Stimulated activated CD8-positive, alpha-beta memory T cell treated with anti-CD3 and anti-CD28 coated beads, Interleukin-15, amount 100 ng/mL, for 4 hours (primary cell): ENCODE results near the gene CAND2.

Experiments
- DNase-seq, 2 donors: peaks; one replicate each; pipeline ENCODE4 v3.0.0-alpha.2; 2020; ENCODE audit warnings: low read depth in 2 of 2

Gene CAND2

GRCh38 chr3:12796171-12797123 is at the start of gene CAND2:
TSS of gene CAND2 (plus strand) at chr3:12796680. CDS start at chr3:12796721, 41 bp downstream.
- DNase-seq: no peak

DNA sequence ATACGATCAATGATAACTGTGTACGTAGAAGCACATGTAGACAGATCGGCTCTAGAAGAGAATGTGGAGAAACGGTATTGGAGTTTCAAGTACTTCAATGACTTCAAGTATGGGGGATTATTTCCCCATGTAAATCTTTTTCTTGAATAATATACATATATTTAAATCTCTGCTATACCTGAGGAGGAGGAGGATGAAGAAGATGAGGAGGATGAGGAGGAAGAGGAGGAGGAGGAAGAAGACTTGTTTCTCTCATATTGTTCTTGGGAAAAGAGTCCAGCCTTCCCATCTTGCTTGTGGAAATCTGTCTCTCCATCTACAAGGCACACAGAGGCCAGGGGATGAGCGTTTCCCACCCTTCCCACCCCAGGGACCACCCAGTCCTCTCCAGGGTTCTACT is 48.0 kb upstream of the CAND2 start:
- DNase-seq: no peak

GRCh38 chr3:12750223-12750622 is 46.3 kb upstream of the CAND2 start:
- no peak for DNase-seq

- DNase-seq: peak in 1 of 2 donors; percentile 13
Measured at GRCh38 chr3:12750658-12751071, 45.8 kb upstream of the CAND2 start.

DNA sequence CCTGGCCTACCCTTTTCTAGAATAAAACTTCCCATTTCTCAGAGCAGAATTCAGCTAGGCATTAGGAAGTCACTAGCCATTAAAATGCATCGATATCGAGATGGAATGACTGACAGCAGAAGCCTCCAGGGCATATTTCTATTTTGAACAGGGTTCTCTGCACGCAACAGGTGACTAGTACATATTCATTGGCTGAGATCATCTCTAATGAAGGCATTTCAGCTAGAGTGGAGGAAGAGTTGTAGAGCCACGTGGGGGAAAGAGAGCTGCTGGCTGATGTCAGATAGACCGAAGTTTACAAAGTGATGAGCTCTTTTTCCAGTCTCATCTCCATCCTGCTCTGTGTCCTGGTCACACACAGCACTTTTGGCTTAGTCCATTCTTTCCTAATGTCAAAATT is 44.9 kb upstream of the CAND2 start:
- DNase-seq: no peak

DNA sequence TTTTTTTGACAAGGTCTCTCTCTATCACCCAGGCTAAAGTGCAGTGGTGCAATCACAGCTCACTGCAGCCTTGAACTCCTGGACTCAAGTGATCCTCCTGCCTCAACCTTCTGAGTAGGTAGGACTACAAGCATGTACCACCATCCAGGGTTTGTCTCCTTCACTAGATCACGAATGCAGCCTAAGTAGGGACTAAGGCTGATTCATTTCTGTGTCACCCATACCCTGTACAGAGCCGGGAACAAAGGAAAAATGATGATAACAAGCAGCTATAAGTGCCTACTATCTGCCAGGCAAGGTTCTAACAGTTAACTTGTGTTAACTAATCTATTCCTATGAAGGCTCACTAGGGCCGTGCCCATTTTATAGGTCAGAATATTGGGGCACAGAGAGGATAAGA is 44.4 kb upstream of the CAND2 start:
- DNase-seq: no peak

DNA sequence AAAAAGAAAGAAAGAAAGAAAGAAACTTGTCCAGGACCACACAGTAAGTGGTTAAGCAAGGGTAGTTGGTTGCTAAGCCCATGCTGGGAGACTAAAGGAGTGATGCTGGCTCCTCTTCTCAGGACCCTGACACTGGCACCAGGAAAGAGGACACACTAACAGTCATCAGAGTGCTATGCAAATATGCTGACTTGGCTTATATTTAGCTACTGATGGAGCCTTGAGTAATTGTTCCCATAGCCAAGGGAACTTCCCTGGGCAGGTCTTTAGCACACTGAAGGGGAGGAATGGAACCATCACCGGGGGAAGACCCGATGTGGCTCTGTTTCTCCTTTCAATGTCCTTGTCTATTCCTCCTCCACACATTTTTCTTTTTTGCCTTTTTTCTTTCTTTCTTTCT is 43.7 kb upstream of the CAND2 start:
- no peak for DNase-seq

DNA sequence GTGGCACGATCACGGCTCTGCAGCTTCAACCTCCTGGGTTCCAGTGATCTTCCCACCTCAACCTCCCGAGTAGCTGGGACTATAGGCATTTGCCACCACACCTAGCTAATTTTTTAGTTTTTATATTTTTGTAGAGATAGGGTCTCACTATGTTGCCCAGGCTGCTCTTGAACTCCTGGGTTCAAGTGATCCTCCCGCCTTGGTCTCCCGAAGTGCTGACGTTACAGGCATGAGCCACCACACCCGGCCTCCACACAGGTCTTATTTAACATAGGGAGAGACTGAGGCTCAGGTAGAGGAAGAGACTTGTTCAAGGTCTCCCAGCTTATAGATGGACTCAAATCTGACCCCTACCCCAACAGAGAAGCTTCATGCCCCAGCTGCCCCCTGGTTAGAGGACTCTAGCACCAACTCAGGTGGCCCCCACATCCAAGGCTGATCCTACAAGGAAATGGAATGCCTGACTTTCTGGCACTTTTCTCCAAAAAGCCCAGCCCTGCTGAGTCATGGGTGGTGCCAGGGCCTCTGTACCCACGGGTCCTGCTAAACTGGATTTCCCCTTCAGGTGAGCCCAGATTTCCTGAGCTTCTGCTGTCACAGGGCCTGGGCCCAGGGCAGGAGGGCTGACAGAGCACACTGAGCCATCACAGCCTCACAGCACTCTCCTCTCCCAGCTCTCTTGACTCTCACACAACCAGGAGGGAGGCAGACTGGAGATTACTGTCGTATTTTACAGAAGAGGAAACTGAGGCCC is 43.0 kb upstream of the CAND2 start:
- no peak for DNase-seq

GRCh38 chr3:12754313-12754712 is 42.2 kb upstream of the CAND2 start:
- no peak for DNase-seq

GRCh38 chr3:12755754-12756153 is 40.7 kb upstream of the CAND2 start:
- no peak for DNase-seq

DNA sequence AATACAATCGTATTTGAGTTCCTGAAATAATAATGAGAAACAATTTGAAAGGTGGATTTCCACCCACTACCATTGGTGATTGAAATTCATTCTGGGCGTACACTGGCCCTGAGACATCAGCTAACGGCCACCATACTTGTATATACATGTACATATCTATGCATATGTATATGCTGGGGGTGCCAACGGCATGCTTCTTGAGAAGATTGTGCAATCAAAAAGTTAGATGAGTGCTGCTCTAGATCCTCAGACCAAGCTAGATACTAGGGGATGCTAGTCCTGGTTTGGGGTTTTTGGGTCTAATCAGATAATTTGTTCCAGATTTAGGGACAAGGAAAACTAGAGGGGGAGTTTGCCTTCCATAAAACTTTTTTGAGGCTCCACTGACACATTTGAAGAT is 40.3 kb upstream of the CAND2 start:
- DNase-seq: no peak

- no peak for DNase-seq
Measured at GRCh38 chr3:12756635-12757034, 39.8 kb upstream of the CAND2 start.

- DNase-seq: no peak
Measured at GRCh38 chr3:12758025-12758781, 38.3 kb upstream of the CAND2 start.

DNA sequence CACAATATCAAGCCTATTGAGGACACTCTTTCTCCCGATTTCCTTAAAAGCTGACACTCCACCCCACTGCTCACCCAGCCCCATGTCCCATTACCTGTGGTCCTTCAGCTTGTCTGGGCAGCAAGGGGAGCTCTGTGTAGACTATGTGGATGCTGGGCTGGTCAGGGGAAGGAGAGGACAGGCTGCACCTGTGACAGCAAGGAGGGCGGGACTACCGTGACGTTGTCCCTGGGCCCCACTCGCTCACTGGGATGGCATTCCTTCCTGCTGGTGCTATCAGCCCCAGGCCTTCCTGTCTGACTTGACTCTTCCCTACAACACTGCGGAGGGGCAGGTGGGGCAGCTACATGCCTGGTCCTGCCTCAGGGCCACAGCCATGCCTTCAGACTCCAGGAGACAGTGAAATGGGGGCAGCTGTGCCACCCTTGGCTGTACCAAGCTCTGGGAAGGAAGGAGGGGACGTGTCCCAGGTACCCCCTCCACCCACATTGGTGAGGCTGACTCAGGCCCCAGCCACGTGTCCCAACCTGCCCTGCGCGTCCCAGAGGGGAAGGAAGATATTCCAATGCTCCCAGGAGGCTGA is 37.3 kb upstream of the CAND2 start, which contains the start of gene TMEM40:
TSS of gene TMEM40 (minus strand) at position 163 of the 583 bp plus-strand sequence. CDS start 9,427 bp downstream, outside the sequence.
- no peak for DNase-seq

DNA sequence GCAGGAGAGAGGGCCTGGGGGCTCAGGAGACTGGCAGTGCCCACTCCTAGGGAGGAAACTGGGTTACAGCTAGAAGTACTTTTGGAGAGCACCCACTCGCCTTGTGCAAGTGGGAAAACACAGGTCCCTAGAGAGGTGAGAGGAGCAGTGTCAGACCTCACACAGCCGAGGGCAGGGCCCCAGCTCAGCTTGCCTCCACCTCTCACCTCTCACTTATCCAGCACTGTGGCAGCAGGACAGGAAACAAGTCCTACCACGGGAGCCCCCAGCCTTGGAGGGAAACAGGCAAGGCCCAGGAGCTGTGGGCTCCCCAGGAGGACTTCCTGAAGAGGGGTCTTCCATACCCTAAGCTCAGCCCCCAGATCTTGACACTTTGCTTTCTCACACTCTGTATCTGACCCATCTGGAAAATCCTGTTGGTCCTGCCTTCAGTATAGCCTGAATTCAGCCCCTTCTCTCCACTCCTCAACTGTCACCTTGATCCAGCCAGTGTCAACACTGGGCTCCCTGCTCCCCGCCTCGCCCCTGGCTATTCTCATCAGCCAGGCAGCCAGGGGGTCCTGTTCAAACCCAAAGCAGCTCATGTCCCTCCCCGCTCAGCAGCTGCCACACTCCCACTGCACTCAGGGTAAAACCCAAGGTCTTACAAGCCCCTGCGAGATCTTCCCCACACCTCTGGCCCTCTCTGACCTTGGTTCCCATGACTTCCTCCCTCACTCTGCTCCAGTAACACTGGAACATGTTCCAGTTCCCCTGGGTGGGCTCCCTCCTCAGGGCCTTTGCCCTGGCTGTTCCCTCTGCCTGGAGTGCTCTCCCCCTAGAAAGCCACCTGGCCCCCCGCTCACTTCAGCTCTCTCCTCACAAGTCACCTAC is 36.6 kb upstream of the CAND2 start:
- DNase-seq: no peak

DNA sequence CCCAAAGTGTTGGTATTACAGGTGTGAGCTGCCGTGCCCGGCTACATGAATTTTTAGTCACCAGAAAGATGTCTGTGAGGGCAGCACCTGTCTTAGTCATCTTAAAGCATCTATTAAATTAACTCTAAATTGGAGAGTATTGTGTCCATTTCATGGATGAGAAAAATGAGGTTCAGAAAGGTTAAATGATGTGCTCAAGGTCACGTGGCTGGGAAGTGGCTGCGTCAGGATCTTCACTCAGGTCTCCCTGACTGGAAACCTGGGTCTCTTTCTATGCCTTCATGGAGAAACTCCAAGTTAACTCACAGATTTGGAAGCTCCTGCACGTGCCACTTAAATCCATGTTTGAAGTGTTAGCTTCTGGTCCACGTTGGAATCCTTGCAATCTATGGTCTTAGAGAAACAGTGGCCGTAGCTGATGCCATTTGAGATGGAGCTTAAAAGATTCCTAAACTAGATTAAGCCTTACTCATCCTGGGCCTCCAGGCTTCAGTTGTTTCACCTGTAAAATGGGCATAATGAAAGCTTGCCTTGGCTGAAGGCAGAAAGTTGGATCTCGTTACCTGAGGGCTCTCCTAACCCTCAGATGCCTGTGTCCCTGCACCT is 32.2 kb upstream of the CAND2 start:
- DNase-seq: no peak

GRCh38 chr3:12766541-12766940 is 29.9 kb upstream of the CAND2 start:
- DNase-seq: no peak

DNA sequence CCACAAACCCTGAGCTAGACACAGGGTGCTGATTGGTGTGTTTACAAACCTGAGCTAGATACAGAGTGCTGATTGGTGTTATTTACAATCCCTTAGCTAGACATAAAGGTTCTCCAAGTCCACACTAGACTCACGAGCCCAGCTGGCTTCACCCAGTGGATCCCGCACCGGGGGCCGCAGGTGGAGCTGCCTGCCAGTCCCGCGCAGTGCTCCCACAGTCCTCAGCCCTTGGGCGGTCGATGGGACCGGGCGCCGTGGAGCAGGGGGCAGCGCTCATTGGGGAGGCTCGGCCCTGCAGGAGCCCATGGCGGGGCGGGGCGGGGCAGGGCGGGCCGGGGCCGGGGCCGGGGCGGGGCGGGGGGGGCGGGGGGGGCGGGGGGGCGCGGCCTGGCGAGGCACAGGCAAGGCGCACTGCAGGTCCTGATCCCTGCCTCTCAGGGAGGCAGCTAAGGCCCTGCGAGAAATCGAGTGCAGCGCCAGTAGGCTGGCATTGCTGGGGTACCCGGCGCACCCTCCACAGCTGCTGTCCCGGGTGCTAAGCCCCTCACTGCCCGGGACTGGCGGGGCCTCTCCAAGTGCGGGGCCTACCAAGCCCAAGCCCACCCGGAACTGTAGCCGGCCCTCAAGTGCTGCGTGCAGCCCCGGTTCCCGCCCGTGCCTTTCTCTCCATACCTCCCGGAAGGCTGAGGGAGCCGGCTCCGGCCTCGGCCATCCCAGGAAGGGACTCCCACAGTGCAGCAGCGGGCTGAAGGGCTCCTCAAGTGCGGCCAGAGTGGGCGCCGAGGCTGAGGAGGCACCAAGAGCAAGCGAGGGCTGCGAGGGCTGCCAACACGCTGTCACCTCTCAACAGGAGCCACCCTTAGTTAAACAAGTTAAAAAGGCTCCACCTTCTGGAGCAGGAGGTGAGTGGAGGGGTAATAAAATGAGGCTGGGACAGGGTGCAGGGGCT is 27.6 kb upstream of the CAND2 start:
- no peak for DNase-seq

GRCh38 chr3:12769761-12770160 is 26.7 kb upstream of the CAND2 start:
- no peak for DNase-seq
